ENCODE data around the gene WHRN. TPM values are rescaled to one million over a fixed set of nuclear protein-coding genes. Genes with fewer than 3 reads are reported as not detected.

Gene WHRN
- total and polyA plus RNA-seq, 2 experiments from 2014 or later = 8.3 to 8.9 TPM

- ATAC-seq (no peak), DNase-seq (ENCODE audit: low spot score) (no peak)
- Histone ChIP-seq H2AFZ (no peak overlapping the region), H3F3A (replicated peaks; ENCODE audit: low read depth) (no peaks in the 10 kb centered on the region), H4K20me1 (replicated peaks; ENCODE audit: insufficient read depth) (no peaks in the 10 kb centered on the region), H3K36me3 (ENCODE audit: insufficient read depth) (no peaks in the 10 kb centered on the region), H3K27me3 (ENCODE audit: insufficient read depth) (no peaks in the 10 kb centered on the region), H3K27ac (ENCODE audit: low read depth) (no peak overlapping the region), H3K79me2 (replicated peaks; ENCODE audit: insufficient read depth) (no peaks in the 10 kb centered on the region), H3K9me2 (ENCODE audit: insufficient read depth) (no peaks in the 10 kb centered on the region), H3K4me1 (ENCODE audit: insufficient read depth) (peaks cover 9% of the 10 kb centered on the region; the same call in 1 of the 2 replicates), H3K4me2 (no peak overlapping the region), H3K4me3 (no peak overlapping the region)
- TF ChIP-seq ZNF114 (CRISPR knock-in tag; IDR thresholded peaks at IDR 0.05) = no peak
- no peak for TF ChIP-seq JUNB (IDR thresholded peaks at IDR 0.05; ENCODE audit: unreplicated experiment)
- TF ChIP-seq, protein P1, sequence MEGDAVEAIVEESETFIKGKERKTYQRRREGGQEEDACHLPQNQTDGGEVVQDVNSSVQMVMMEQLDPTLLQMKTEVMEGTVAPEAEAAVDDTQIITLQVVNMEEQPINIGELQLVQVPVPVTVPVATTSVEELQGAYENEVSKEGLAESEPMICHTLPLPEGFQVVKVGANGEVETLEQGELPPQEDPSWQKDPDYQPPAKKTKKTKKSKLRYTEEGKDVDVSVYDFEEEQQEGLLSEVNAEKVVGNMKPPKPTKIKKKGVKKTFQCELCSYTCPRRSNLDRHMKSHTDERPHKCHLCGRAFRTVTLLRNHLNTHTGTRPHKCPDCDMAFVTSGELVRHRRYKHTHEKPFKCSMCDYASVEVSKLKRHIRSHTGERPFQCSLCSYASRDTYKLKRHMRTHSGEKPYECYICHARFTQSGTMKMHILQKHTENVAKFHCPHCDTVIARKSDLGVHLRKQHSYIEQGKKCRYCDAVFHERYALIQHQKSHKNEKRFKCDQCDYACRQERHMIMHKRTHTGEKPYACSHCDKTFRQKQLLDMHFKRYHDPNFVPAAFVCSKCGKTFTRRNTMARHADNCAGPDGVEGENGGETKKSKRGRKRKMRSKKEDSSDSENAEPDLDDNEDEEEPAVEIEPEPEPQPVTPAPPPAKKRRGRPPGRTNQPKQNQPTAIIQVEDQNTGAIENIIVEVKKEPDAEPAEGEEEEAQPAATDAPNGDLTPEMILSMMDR (conservative IDR thresholded peaks at IDR 0.05; ENCODE audit: low read depth in 2 of 2) = no peak
- TF ChIP-seq NANOG (IDR thresholded peaks at IDR 0.05; ENCODE audit: borderline replicate concordance) = no peak
- TF ChIP-seq REST (IDR thresholded peaks at IDR 0.05; ENCODE audit: unreplicated experiment) = no peak
- TF ChIP-seq CREB1 (CRISPR knock-in tag; IDR thresholded peaks at IDR 0.05; ENCODE audit: low read depth) = no peak
- TF ChIP-seq, protein P2, sequence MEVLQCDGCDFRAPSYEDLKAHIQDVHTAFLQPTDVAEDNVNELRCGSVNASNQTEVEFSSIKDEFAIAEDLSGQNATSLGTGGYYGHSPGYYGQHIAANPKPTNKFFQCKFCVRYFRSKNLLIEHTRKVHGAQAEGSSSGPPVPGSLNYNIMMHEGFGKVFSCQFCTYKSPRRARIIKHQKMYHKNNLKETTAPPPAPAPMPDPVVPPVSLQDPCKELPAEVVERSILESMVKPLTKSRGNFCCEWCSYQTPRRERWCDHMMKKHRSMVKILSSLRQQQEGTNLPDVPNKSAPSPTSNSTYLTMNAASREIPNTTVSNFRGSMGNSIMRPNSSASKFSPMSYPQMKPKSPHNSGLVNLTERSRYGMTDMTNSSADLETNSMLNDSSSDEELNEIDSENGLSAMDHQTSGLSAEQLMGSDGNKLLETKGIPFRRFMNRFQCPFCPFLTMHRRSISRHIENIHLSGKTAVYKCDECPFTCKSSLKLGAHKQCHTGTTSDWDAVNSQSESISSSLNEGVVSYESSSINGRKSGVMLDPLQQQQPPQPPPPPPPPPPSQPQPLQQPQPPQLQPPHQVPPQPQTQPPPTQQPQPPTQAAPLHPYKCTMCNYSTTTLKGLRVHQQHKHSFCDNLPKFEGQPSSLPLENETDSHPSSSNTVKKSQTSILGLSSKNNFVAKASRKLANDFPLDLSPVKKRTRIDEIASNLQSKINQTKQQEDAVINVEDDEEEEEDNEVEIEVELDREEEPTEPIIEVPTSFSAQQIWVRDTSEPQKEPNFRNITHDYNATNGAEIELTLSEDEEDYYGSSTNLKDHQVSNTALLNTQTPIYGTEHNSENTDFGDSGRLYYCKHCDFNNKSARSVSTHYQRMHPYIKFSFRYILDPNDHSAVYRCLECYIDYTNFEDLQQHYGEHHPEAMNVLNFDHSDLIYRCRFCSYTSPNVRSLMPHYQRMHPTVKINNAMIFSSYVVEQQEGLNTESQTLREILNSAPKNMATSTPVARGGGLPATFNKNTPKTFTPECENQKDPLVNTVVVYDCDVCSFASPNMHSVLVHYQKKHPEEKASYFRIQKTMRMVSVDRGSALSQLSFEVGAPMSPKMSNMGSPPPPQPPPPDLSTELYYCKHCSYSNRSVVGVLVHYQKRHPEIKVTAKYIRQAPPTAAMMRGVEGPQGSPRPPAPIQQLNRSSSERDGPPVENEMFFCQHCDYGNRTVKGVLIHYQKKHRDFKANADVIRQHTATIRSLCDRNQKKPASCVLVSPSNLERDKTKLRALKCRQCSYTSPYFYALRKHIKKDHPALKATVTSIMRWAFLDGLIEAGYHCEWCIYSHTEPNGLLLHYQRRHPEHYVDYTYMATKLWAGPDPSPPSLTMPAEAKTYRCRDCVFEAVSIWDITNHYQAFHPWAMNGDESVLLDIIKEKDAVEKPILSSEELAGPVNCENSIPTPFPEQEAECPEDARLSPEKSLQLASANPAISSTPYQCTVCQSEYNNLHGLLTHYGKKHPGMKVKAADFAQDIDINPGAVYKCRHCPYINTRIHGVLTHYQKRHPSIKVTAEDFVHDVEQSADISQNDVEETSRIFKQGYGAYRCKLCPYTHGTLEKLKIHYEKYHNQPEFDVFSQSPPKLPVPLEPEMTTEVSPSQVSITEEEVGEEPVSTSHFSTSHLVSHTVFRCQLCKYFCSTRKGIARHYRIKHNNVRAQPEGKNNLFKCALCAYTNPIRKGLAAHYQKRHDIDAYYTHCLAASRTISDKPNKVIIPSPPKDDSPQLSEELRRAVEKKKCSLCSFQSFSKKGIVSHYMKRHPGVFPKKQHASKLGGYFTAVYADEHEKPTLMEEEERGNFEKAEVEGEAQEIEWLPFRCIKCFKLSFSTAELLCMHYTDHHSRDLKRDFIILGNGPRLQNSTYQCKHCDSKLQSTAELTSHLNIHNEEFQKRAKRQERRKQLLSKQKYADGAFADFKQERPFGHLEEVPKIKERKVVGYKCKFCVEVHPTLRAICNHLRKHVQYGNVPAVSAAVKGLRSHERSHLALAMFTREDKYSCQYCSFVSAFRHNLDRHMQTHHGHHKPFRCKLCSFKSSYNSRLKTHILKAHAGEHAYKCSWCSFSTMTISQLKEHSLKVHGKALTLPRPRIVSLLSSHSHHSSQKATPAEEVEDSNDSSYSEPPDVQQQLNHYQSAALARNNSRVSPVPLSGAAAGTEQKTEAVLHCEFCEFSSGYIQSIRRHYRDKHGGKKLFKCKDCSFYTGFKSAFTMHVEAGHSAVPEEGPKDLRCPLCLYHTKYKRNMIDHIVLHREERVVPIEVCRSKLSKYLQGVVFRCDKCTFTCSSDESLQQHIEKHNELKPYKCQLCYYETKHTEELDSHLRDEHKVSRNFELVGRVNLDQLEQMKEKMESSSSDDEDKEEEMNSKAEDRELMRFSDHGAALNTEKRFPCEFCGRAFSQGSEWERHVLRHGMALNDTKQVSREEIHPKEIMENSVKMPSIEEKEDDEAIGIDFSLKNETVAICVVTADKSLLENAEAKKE (CRISPR knock-in tag; IDR thresholded peaks at IDR 0.05) = no peak
- TF ChIP-seq ZNF331 (CRISPR knock-in tag; IDR thresholded peaks at IDR 0.05; ENCODE audit: low read depth) = no peak
- TF ChIP-seq STAT1 (IDR thresholded peaks at IDR 0.05; ENCODE audit: unreplicated experiment) = no peak
- TF ChIP-seq EZH2 (IDR thresholded peaks at IDR 0.05; ENCODE audit: low read depth, unreplicated experiment) = no peak
- no peak for TF ChIP-seq POLR2AphosphoS5 (IDR thresholded peaks at IDR 0.05; ENCODE audit: low read depth)
- no peak for TF ChIP-seq ETS1 (IDR thresholded peaks at IDR 0.05)
- no peak for TF ChIP-seq EZH2phosphoT487 (IDR thresholded peaks at IDR 0.05; ENCODE audit: unreplicated experiment)
- Mint-ChIP-seq H3K36me3 (ENCODE audit: low read depth) (no peaks in the 10 kb centered on the region), H3K9me3 (no peaks in the 10 kb centered on the region), H3K27ac (no peak overlapping the region), H3K27me3 (ENCODE audit: insufficient read depth, low read depth, poor library complexity) (peaks cover 11% of the 10 kb centered on the region), H3K4me3 (no peak overlapping the region), H3K4me1 (peaks cover 8% of the 10 kb centered on the region)
Measured at GRCh38 chr9:114403153-114403756, 102.0 kb downstream of the WHRN start.

Data from GM23338 (cell line).